K562 treated with DMSO at 1 percent for 4 hours (cell line): ENCODE data around the gene GGACT. TPM values are rescaled to one million over a fixed set of nuclear protein-coding genes. Genes with fewer than 3 reads are reported as not detected.

ENCODE experiments used
- total RNA-seq: library from RNA; unstranded; fragments of 300-600 nt; gene quantifications from 2 replicates; pipeline ENCODE4 v1.2.3, GENCODE V29; 2022; ENCODE audit not compliant: insufficient read depth

The GGACT gene
- total RNA-seq, result 0.59 and 0.87 TPM in 2 replicates

DNA sequence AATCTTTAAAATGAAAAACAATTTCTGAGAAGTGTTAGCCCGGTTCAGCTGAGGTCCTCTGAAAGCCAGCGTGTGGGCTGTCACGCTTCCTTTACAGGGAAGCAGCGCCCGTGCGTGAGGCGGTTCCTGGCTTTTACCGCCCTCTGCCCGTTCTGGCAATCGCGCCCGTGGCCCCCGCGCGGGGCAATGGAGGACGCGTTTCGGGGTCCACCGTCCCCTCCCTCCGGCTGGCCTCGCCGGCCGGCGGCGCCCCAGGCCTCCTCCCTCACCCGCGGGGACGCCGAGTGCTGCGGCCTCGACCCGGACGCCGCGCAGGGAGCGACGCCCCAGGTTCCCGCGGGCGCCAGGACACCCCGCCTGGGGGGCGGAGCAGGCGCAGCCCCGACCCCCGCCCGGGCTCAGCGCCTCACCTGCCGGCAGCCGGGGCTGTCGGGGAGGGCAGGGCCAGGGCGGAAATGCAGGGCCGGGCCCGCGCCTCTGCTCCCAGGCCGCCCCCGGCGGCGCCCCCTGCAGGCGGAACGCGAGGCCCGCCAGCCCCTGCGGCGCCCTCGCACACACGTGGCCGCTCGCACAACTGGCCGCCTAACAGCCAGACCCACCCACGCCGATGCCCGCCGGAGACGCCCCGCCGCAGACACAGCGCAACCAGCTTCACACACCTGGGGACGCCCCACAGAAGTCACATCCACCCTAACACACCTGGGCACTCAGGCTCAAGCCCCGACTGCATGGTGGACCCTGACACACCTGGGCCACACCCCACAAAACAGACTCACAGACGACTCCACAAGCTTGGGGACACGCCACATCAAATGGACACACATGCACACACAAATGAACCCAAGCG lies at the start of gene GGACT:
TSS of gene GGACT (minus strand) at position 459 of the 847 bp plus-strand sequence. CDS start 56,198 bp downstream, outside the sequence.

Other genes starting within 250 kb of the GGACT start
- 6.0 and 7.3 TPM in 2 replicates for gene TMTC4, start 86.0 kb upstream of the GGACT start, total RNA-seq